Neutrophil (primary cell): ENCODE data around the gene ST6GALNAC5.

ENCODE experiments used
- H3K27ac ChIP-seq: fragments of 200-600 bp; sonication (generic); 2 replicates; pipeline ENCODE4 v1.5.1; 2016; ENCODE audit warnings: mild to moderate bottlenecking, moderate library complexity
- H3K27me3 ChIP-seq: fragments of 200-600 bp; sonication (generic); 2 replicates; pipeline ENCODE4 v1.6.0; 2016; ENCODE audit warnings: mild to moderate bottlenecking
- H3K36me3 ChIP-seq: fragments of 200-600 bp; sonication (generic); 2 replicates; pipeline ENCODE4 v1.5.1; 2017
- H3K4me1 ChIP-seq, 2 experiments: fragments of 200-600 bp in 1 of 2; sonication (generic) in 1 of 2; 1 replicate in 1 of 2; 2 replicates in 1 of 2; pipeline versions ENCODE4 v1.5.1 to v1.6.1; 2013 to 2016; ENCODE audit warnings: low read depth in 1 of 2, low read length in 1 of 2, mild to moderate bottlenecking in 1 of 2, moderate library complexity in 1 of 2; ENCODE audit not compliant: control insufficient read depth in 1 of 2, insufficient read depth in 1 of 2
- H3K4me3 ChIP-seq, 2 experiments: fragments of 200-600 bp in 1 of 2; sonication (generic) in 1 of 2; 1 replicate in 1 of 2; 2 replicates in 1 of 2; pipeline ENCODE4 v1.5.1; 2013 to 2016; ENCODE audit warnings: low read depth in 1 of 2, low read length in 1 of 2, mild to moderate bottlenecking in 1 of 2, moderate library complexity in 1 of 2
- H3K9me3 ChIP-seq: fragments of 200-600 bp; sonication (generic); 2 replicates; pipeline ENCODE4 v1.5.1; 2016
- CTCF ChIP-seq: fragments of 200-600 bp; sonication (generic); IDR thresholded peaks from 2 replicates; pipeline ENCODE4 v1.5.1; 2016; ENCODE audit warnings: antibody characterized with exemption

ST6GALNAC5 gene

GRCh38 chr1:76925825-76926224, 58.5 kb downstream of the ST6GALNAC5 start:
- Histone ChIP-seq H3K4me1 (no peaks in the 10 kb centered on the region), H3K9me3 (no peaks in the 10 kb centered on the region), H3K36me3 (no peaks in the 10 kb centered on the region), H3K27me3 (no peaks in the 10 kb centered on the region), H3K27ac (no peak overlapping the region), H3K4me3 (no peak overlapping the region)
- TF ChIP-seq CTCF = no peak

- no peaks in the 10 kb centered on the region for H3K27me3 ChIP-seq
- no peaks in the 10 kb centered on the region for H3K9me3 ChIP-seq
- TF ChIP-seq CTCF = no peak
- no peak overlapping the region for H3K27ac ChIP-seq
- no peaks in the 10 kb centered on the region for H3K36me3 ChIP-seq
- no peaks in the 10 kb centered on the region for H3K4me1 ChIP-seq
- H3K4me3 ChIP-seq = no peak overlapping the region
These were observed 61.2 kb downstream of the ST6GALNAC5 start for GRCh38 chr1:76928522-76928921.

- Histone ChIP-seq H3K36me3 (no peaks in the 10 kb centered on the region), H3K4me3 (no peak overlapping the region), H3K27me3 (no peaks in the 10 kb centered on the region), H3K9me3 (no peaks in the 10 kb centered on the region), H3K4me1 (no peaks in the 10 kb centered on the region), H3K27ac (no peak overlapping the region)
- no peak for TF ChIP-seq CTCF
These were observed 61.9 kb downstream of the ST6GALNAC5 start for GRCh38 chr1:76929136-76929535.

GRCh38 chr1:76933847-76934815, 66.9 kb downstream of the ST6GALNAC5 start:
- Histone ChIP-seq H3K4me3 (no peak overlapping the region), H3K27me3 (no peaks in the 10 kb centered on the region), H3K27ac (no peak overlapping the region), H3K4me1 (no peaks in the 10 kb centered on the region), H3K9me3 (no peaks in the 10 kb centered on the region), H3K36me3 (no peaks in the 10 kb centered on the region)
- no peak for TF ChIP-seq CTCF

- Histone ChIP-seq H3K27ac (no peak overlapping the region), H3K36me3 (no peaks in the 10 kb centered on the region), H3K27me3 (no peaks in the 10 kb centered on the region), H3K4me1 (no peaks in the 10 kb centered on the region), H3K9me3 (no peaks in the 10 kb centered on the region), H3K4me3 (no peak overlapping the region)
- no peak for TF ChIP-seq CTCF
These were observed 71.0 kb downstream of the ST6GALNAC5 start for GRCh38 chr1:76938304-76938703.
